Measurements from ENCODE around the gene CPA4.

CPA4 gene

DNA sequence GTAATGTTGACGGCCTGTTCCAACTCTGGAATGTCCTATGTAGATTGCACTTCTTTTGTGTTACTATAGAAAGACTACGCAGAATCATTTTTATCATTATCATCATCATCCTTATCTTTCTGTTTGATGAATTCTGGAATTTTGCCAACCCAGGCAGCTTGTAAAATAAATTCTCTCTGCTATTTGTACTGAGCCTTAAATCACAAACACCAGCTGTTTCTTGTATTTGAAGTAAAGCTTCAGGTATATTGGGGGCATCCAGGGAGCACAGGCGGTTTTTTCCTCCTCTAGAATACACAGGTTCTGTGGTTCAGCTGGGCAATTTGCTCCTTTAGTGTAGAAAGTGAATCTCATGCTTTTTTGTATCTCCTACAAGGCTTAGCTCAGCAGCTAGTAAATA lies 36.7 kb downstream of the CPA4 start:
- no peaks in the 10 kb centered on the region for H3K36me3 ChIP-seq (ENCODE audit: control insufficient read depth, low read length)
- H3K4me3 ChIP-seq (ENCODE audit: low read length) = no peak overlapping the region
- H3F3A ChIP-seq (ENCODE audit: control insufficient read depth, insufficient read depth) = no peaks in the 10 kb centered on the region
- no peak overlapping the region for H3K4me2 ChIP-seq (ENCODE audit: low read length)
- H3K9me3 ChIP-seq (ENCODE audit: control insufficient read depth, insufficient read depth, low read length) = no peaks in the 10 kb centered on the region
- H4K20me1 ChIP-seq (ENCODE audit: control insufficient read depth, insufficient read depth, low read depth, low read length) = no peaks in the 10 kb centered on the region
- H3K79me2 ChIP-seq (ENCODE audit: control insufficient read depth, low read length) = no peaks in the 10 kb centered on the region
- no peak for TF ChIP-seq EZH2phosphoT487 (IDR thresholded peaks at IDR 0.05; ENCODE audit: borderline replicate concordance, low read length)
- TF ChIP-seq, protein P1, sequence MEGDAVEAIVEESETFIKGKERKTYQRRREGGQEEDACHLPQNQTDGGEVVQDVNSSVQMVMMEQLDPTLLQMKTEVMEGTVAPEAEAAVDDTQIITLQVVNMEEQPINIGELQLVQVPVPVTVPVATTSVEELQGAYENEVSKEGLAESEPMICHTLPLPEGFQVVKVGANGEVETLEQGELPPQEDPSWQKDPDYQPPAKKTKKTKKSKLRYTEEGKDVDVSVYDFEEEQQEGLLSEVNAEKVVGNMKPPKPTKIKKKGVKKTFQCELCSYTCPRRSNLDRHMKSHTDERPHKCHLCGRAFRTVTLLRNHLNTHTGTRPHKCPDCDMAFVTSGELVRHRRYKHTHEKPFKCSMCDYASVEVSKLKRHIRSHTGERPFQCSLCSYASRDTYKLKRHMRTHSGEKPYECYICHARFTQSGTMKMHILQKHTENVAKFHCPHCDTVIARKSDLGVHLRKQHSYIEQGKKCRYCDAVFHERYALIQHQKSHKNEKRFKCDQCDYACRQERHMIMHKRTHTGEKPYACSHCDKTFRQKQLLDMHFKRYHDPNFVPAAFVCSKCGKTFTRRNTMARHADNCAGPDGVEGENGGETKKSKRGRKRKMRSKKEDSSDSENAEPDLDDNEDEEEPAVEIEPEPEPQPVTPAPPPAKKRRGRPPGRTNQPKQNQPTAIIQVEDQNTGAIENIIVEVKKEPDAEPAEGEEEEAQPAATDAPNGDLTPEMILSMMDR (IDR thresholded peaks at IDR 0.05; ENCODE audit: low read depth, low read length, poor library complexity, severe bottlenecking) = no peak
- H3K4me1 ChIP-seq (ENCODE audit: control insufficient read depth, low read length) = peaks cover 9% of the 10 kb centered on the region
- H3K27ac ChIP-seq (ENCODE audit: low read depth, low read length) = no peak overlapping the region
- no peaks in the 10 kb centered on the region; the same call in 1 of the 2 replicates for H3K27me3 ChIP-seq (ENCODE audit: control insufficient read depth, low read length)
- H3K9me2 ChIP-seq (replicated peaks; ENCODE audit: control insufficient read depth, low read length) = no peaks in the 10 kb centered on the region

DNA sequence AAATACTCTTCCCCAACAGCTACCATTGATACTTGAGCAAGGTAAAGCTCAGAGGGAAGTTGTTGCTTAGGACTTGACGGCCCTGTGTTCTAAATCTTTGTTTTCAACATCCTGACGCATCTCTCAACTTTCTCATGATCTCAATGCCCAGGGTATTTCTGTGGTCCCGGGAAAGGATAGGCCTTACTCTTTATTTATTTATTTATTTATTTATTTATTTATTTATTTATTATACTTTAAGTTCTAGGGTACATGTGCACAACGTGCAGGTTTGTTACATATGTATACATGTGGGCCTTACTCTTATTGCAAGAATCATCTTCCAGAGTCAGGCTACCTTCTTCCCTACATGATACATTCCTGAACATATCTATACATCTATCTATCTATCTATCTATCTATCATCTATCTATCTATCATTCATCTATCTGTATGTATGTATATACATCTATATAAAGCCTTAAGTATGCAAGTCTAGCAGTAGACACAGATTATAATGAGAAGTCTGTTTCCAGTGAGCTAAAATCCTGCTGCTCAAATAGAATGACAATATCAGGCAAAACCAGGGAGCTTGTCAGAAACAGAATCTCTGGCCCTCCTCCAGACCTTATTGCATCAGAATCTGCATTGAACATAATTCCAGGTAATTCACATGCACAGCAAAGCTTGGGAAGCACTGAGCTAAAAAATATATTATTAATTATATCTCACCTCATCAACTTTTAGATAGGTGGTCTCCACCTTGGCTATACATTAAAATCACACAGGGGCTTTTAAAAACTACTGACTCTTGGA lies 39.5 kb downstream of the CPA4 start:
- Histone ChIP-seq H3K36me3 (ENCODE audit: control insufficient read depth, low read length) (no peaks in the 10 kb centered on the region), H3K4me3 (ENCODE audit: low read length) (no peak overlapping the region), H3K4me1 (ENCODE audit: control insufficient read depth, low read length) (peaks cover 8% of the 10 kb centered on the region), H3K9me3 (ENCODE audit: control insufficient read depth, insufficient read depth, low read length) (no peaks in the 10 kb centered on the region), H3K27ac (ENCODE audit: low read depth, low read length) (no peak overlapping the region), H3F3A (ENCODE audit: control insufficient read depth, insufficient read depth) (no peaks in the 10 kb centered on the region), H3K4me2 (ENCODE audit: low read length) (no peak overlapping the region), H3K79me2 (ENCODE audit: control insufficient read depth, low read length) (no peaks in the 10 kb centered on the region), H4K20me1 (ENCODE audit: control insufficient read depth, insufficient read depth, low read depth, low read length) (no peaks in the 10 kb centered on the region), H3K9me2 (replicated peaks; ENCODE audit: control insufficient read depth, low read length) (no peaks in the 10 kb centered on the region), H3K27me3 (ENCODE audit: control insufficient read depth, low read length) (no peaks in the 10 kb centered on the region; the same call in 1 of the 2 replicates)
- TF ChIP-seq EZH2phosphoT487 (IDR thresholded peaks at IDR 0.05; ENCODE audit: borderline replicate concordance, low read length) = no peak
- TF ChIP-seq, protein P1 (IDR thresholded peaks at IDR 0.05; ENCODE audit: low read depth, low read length, poor library complexity, severe bottlenecking) = no peak

DNA sequence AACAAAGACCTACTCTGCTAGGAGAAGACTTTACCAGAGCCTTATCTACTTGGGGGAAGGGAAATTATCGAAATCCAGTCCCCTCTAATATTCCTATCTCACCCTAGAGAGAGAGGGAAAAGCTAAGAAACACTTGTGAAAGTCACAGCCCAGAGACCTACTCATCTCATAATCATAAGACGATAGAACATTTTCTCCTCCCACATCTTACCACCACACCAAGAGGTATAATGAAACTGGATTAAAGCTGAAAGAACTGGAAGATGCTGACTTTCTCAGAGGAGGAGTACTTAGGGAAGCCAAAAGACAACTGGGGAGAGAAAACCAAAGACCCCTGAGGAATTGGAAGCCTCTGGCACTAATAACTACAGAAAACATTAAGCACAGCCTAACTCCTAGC lies 40.9 kb downstream of the CPA4 start:
- Histone ChIP-seq H3K9me2 (replicated peaks; ENCODE audit: control insufficient read depth, low read length) (no peaks in the 10 kb centered on the region), H3K79me2 (ENCODE audit: control insufficient read depth, low read length) (no peaks in the 10 kb centered on the region), H3K27ac (ENCODE audit: low read depth, low read length) (no peak overlapping the region), H3K4me1 (ENCODE audit: control insufficient read depth, low read length) (no peaks in the 10 kb centered on the region), H3K27me3 (ENCODE audit: control insufficient read depth, low read length) (no peaks in the 10 kb centered on the region; the same call in 1 of the 2 replicates), H3K4me3 (ENCODE audit: low read length) (no peak overlapping the region), H3K9me3 (ENCODE audit: control insufficient read depth, insufficient read depth, low read length) (no peaks in the 10 kb centered on the region), H4K20me1 (ENCODE audit: control insufficient read depth, insufficient read depth, low read depth, low read length) (no peaks in the 10 kb centered on the region), H3K4me2 (ENCODE audit: low read length) (no peak overlapping the region), H3K36me3 (ENCODE audit: control insufficient read depth, low read length) (no peaks in the 10 kb centered on the region), H3F3A (ENCODE audit: control insufficient read depth, insufficient read depth) (no peaks in the 10 kb centered on the region)
- TF ChIP-seq EZH2phosphoT487 (IDR thresholded peaks at IDR 0.05; ENCODE audit: borderline replicate concordance, low read length) = no peak
- TF ChIP-seq, protein P1 (IDR thresholded peaks at IDR 0.05; ENCODE audit: low read depth, low read length, poor library complexity, severe bottlenecking) = no peak
